SK-N-SH (cell line): Measurements from ENCODE around the gene CDH11. TPM values are rescaled to one million over a fixed set of nuclear protein-coding genes. Genes with fewer than 3 reads are reported as not detected.

Experiments
- CTCF ChIA-PET: fragments of 300-600, 350-600 bp; formaldehyde crosslinking; extraction: SDS; loops from one replicate; lab custom pipeline; 2021; lab: Yijun Ruan, JAX
- POLR2A ChIA-PET: fragments of 350-600 bp; sonication (Branson Sonifier 250); formaldehyde crosslinking; extraction: SDS; loops from one replicate; lab custom pipeline; 2020; ENCODE audit warnings: antibody characterized with exemption, inconsistent platforms; lab: Yijun Ruan, JAX
- DNase-seq: peaks from one replicate; pipeline ENCODE4 v3.0.0; 2012
- H2AFZ ChIP-seq: fragments of 200-600 bp; sonication (generic); 2 replicates; pipeline ENCODE4 v1.8.1; 2016; ENCODE audit warnings: antibody characterized with exemption, mild to moderate bottlenecking, low read depth
- H3F3A ChIP-seq: fragments of 200-600 bp; sonication (generic); replicated peaks from 2 replicates; pipeline ENCODE3; 2016; ENCODE audit warnings: antibody characterized with exemption, mild to moderate bottlenecking; ENCODE audit not compliant: insufficient read depth
- H3K27ac ChIP-seq, 2 experiments: fragments of 200-500 bp in 1 of 2; fragments of 200-600 bp in 1 of 2; sonication (Bioruptor generic) in 1 of 2; sonication (generic), shearing (Covaris generic) in 1 of 2; 2 replicates each; pipeline versions ENCODE4 v1.5.1 to v1.6.1; 2014 to 2016; ENCODE audit warnings: low read depth in 2 of 2, inconsistent platforms in 1 of 2, low read length in 1 of 2, mild to moderate bottlenecking in 1 of 2, mixed read lengths in 1 of 2
- H3K27me3 ChIP-seq: fragments of 200-600 bp; sonication (generic), shearing (Covaris generic); 2 replicates; pipeline ENCODE4 v1.6.1; 2016; ENCODE audit warnings: mixed run types; ENCODE audit not compliant: insufficient read depth
- H3K36me3 ChIP-seq, 2 experiments: fragments of 200-500 bp in 1 of 2; fragments of 200-600 bp in 1 of 2; sonication (Bioruptor generic) in 1 of 2; sonication (generic) in 1 of 2; replicated peaks in 1 of 2; 2 replicates each; pipeline versions ENCODE3 to v1.5.1; 2014 to 2016; ENCODE audit warnings: low read length in 1 of 2, mild to moderate bottlenecking in 1 of 2; ENCODE audit not compliant: insufficient read depth in 2 of 2, control insufficient read depth in 1 of 2
- H3K4me1 ChIP-seq, 2 experiments: fragments of 200-500 bp in 1 of 2; fragments of 200-600 bp in 1 of 2; sonication (Bioruptor generic) in 1 of 2; sonication (generic), shearing (Covaris generic) in 1 of 2; 2 replicates each; pipeline versions ENCODE4 v1.5.1 to v1.6.1; 2014 to 2016; ENCODE audit warnings: low read depth in 1 of 2, low read length in 1 of 2, mixed run types in 1 of 2; ENCODE audit not compliant: insufficient read depth in 2 of 2, control insufficient read depth in 1 of 2
- H3K4me2 ChIP-seq: fragments of 200-600 bp; sonication (generic), shearing (Covaris generic); 2 replicates; pipeline ENCODE4 v1.6.1; 2017; ENCODE audit warnings: mixed run types
- H3K4me3 ChIP-seq, 2 experiments: fragments of 200-500 bp in 1 of 2; fragments of 200-600 bp in 1 of 2; sonication (Bioruptor generic) in 1 of 2; sonication (generic), shearing (Covaris generic) in 1 of 2; 2 replicates each; pipeline versions ENCODE4 v1.5.1 to v1.8.1; 2014 to 2016; ENCODE audit warnings: low read depth in 2 of 2, inconsistent platforms in 1 of 2, low read length in 1 of 2, mild to moderate bottlenecking in 1 of 2, mixed read lengths in 1 of 2, moderate library complexity in 1 of 2
- H3K79me2 ChIP-seq: fragments of 200-600 bp; sonication (generic); 2 replicates; pipeline ENCODE4 v1.8.1; 2017; ENCODE audit warnings: mild to moderate bottlenecking; ENCODE audit not compliant: insufficient read depth
- H3K9ac ChIP-seq: fragments of 200-600 bp; sonication (generic); 2 replicates; pipeline ENCODE4 v1.6.1; 2017; ENCODE audit warnings: mixed run types
- H3K9me2 ChIP-seq: fragments of 200-600 bp; sonication (generic); 2 replicates; pipeline ENCODE4 v1.6.1; 2017; ENCODE audit warnings: mixed run types
- H3K9me3 ChIP-seq: fragments of 200-600 bp; sonication (generic); 2 replicates; pipeline ENCODE4 v1.6.1; 2017; ENCODE audit warnings: mixed run types, mild to moderate bottlenecking, moderate library complexity
- H4K20me1 ChIP-seq: fragments of 200-600 bp; sonication (generic); 2 replicates; pipeline ENCODE4 v1.6.1; 2017; ENCODE audit warnings: mild to moderate bottlenecking, mixed run types; ENCODE audit not compliant: insufficient read depth
- CHD2 ChIP-seq: fragments of 150-350 bp; IDR thresholded peaks from 2 replicates; pipeline ENCODE4 v1.6.1; 2018; ENCODE audit warnings: low read length; ENCODE audit not compliant: partially characterized antibody
- CTCF ChIP-seq: fragments of 200-600 bp; sonication (generic); IDR thresholded peaks from 2 replicates; pipeline ENCODE4 v1.6.1; 2017; ENCODE audit warnings: antibody characterized with exemption, mild to moderate bottlenecking, moderate library complexity
- ELF1 ChIP-seq: IDR thresholded peaks from 2 replicates; pipeline ENCODE4 v1.4.0; 2012
- EZH2phosphoT487 ChIP-seq: fragments of 200-600 bp; sonication (generic); IDR thresholded peaks from 2 replicates; pipeline ENCODE4 v1.6.1; 2017; ENCODE audit warnings: low read depth, mixed run types, mild to moderate bottlenecking, antibody characterized with exemption, moderate library complexity, borderline replicate concordance
- FOXJ3 ChIP-seq: sonication (generic); formaldehyde crosslinking; IDR thresholded peaks from 2 replicates; pipeline ENCODE4 v1.5.1; 2020; ENCODE audit warnings: mild to moderate bottlenecking, missing genetic modification reagents
- FOXM1 ChIP-seq: IDR thresholded peaks from 2 replicates; pipeline ENCODE4 v1.4.0; 2012; ENCODE audit warnings: low read depth, mild to moderate bottlenecking
- IRF3 ChIP-seq: fragments of 150-350 bp; IDR thresholded peaks from 2 replicates; pipeline ENCODE4 v1.6.1; 2016; ENCODE audit warnings: mild to moderate bottlenecking, low read depth, low read length
- MEF2A ChIP-seq: IDR thresholded peaks from 2 replicates; pipeline ENCODE4 v1.4.0; 2012; ENCODE audit warnings: low read depth, borderline replicate concordance
- NFIC ChIP-seq: IDR thresholded peaks from 2 replicates; pipeline ENCODE4 v1.4.0; 2012; ENCODE audit warnings: borderline replicate concordance
- PBX3 ChIP-seq: IDR thresholded peaks from 2 replicates; pipeline ENCODE4; 2012
- RAD21 ChIP-seq: IDR thresholded peaks from 2 replicates; pipeline ENCODE4 v1.6.1; 2012; ENCODE audit warnings: mild to moderate bottlenecking, low read length
- SMC3 ChIP-seq: IDR thresholded peaks from 2 replicates; pipeline ENCODE4 v1.6.1; 2012; ENCODE audit warnings: low read depth, low read length, improper control_type of control experiment
- TAF1 ChIP-seq: IDR thresholded peaks from 2 replicates; pipeline ENCODE4 v1.6.1; 2012; ENCODE audit warnings: low read depth, mild to moderate bottlenecking, low read length, moderate library complexity, borderline replicate concordance
- TCF12 ChIP-seq: IDR thresholded peaks from 2 replicates; pipeline ENCODE4 v1.4.0; 2012
- USF1 ChIP-seq: IDR thresholded peaks from 2 replicates; pipeline ENCODE4 v1.4.0; 2012; ENCODE audit warnings: low read depth, borderline replicate concordance
- ZBTB33 ChIP-seq: IDR thresholded peaks from 2 replicates; pipeline ENCODE4 v1.4.0; 2012; ENCODE audit warnings: low read depth, borderline replicate concordance
- WGBS: methylation state at CpG from one replicate; pipeline ENCODE4 v1.1.6; 2017; ENCODE audit warnings: low lambda C conversion rate; 5-methylcytosine and 5-hydroxymethylcytosine counted together
- polyA plus RNA-seq, 3 experiments: library from polyadenylated mRNA; depleted of rRNA; stranded (reverse); fragments of >200 nt; gene quantifications; 2 replicates each; pipeline ENCODE4 v1.2.3, GENCODE V29; 2012

The CDH11 gene
- polyA plus RNA-seq, 1 of the 3 experiments (the other 2 are of a cell fraction) = 269 TPM

- TF ChIP-seq FOXJ3 (CRISPR knock-in tag) = no peak
Measured at GRCh38 chr16:65049679-65050078, 72.2 kb downstream of the CDH11 start (continued).

- no peak for DNase-seq
- H4K20me1 ChIP-seq = peaks cover 84% of the 10 kb centered on the region
- no peak overlapping the region for H3K4me2 ChIP-seq
- no peak overlapping the region for H2AFZ ChIP-seq
- H3K9ac ChIP-seq = no peak overlapping the region
- H3F3A ChIP-seq = peaks cover 14% of the 10 kb centered on the region
- ChIA-PET POLR2A (no interaction called here), CTCF (no interaction called here)
- no peak overlapping the region for H3K4me3 ChIP-seq
- no peaks in the 10 kb centered on the region for H3K9me2 ChIP-seq
- peaks cover 0 to 5% of the 10 kb centered on the region in 2 experiments; a peak in 1 of 4 replicates for H3K4me1 ChIP-seq
- H3K27ac ChIP-seq = peak overlapping the region in 1 of 2 experiments; percentile 67; a peak in 1 of 4 replicates
- H3K9me3 ChIP-seq = no peaks in the 10 kb centered on the region
- H3K79me2 ChIP-seq = peaks cover 95% of the 10 kb centered on the region
- no peaks in the 10 kb centered on the region for H3K27me3 ChIP-seq
- peaks cover 25 to 61% of the 10 kb centered on the region in 2 experiments for H3K36me3 ChIP-seq
- 75% methylated on average over 7 of the region's 7 CpGs for WGBS
- TF ChIP-seq USF1 = no peak
- TF ChIP-seq MEF2A = no peak
- TF ChIP-seq IRF3 = no peak
- TF ChIP-seq CHD2 = no peak
- no peak for TF ChIP-seq TCF12
- no peak for TF ChIP-seq TAF1
- no peak for TF ChIP-seq FOXM1
- no peak for TF ChIP-seq CTCF
- TF ChIP-seq EZH2phosphoT487 = no peak
- no peak for TF ChIP-seq PBX3
- TF ChIP-seq RAD21 = no peak
- TF ChIP-seq ZBTB33 = no peak
- TF ChIP-seq SMC3 = no peak
- no peak for TF ChIP-seq NFIC
- no peak for TF ChIP-seq ELF1
Measured at GRCh38 chr16:65045961-65046360, 75.9 kb downstream of the CDH11 start.
